ENCODE measurements around the gene MYBPC3. TPM values are rescaled to one million over a fixed set of nuclear protein-coding genes. Genes with fewer than 3 reads are reported as not detected.
A peak's percentile ranks its signal among the peaks of the same experiment; 100 is the strongest.

The MYBPC3 gene
- total RNA-seq, 1 donor from 2014 or later: not detected

GRCh38 chr11:47376525-47377371, 24.2 kb upstream of the MYBPC3 start:
- no peak overlapping the region for H3K27ac Mint-ChIP-seq
- H3K4me1 Mint-ChIP-seq: peaks cover 9% of the 10 kb centered on the region
- H3K36me3 Mint-ChIP-seq (ENCODE audit: low read depth): no peaks in the 10 kb centered on the region
- no peaks in the 10 kb centered on the region for H3K9me3 Mint-ChIP-seq
- no peak overlapping the region for H3K4me3 Mint-ChIP-seq
- H3K27me3 Mint-ChIP-seq: no peaks in the 10 kb centered on the region
- intact Hi-C loops (cut with micrococcal nuclease): no loop called here
- no peak for DNase-seq

DNA sequence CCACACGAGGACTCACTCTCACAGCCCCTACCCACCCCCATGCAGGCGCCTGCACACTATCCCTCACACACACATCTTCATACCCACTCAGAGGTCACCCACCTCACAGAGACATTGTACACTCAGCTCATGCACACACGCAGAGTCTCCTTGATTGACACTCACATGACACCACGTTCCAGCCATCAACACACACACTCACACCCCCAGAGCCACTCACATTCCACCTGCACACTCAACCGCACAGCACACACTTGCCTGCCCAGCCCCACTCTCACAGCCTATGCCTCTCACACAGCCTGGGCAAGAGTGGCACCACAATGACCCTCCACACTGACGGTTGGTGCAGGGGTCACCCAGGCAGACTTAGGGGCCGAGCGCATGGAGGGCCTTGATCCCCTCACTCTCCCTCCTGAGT, 23.6 kb upstream of the MYBPC3 start:
- Mint-ChIP-seq H3K4me1 (peaks cover 9% of the 10 kb centered on the region), H3K4me3 (no peak overlapping the region), H3K9me3 (no peaks in the 10 kb centered on the region), H3K27me3 (no peaks in the 10 kb centered on the region), H3K36me3 (ENCODE audit: low read depth) (no peaks in the 10 kb centered on the region), H3K27ac (peak overlapping the region; percentile 11)
- intact Hi-C loops (cut with micrococcal nuclease): no loop called here
- DNase-seq: peak; percentile 53

- intact Hi-C loops (cut with micrococcal nuclease): loop anchor here (2.0 kb wide), 2 partner anchors 19 to 79 kb away; no protein-coding TSS in a partner anchor
- no peaks in the 10 kb centered on the region for H3K36me3 Mint-ChIP-seq (ENCODE audit: low read depth)
Measured at GRCh38 chr11:47375546-47376085, 23.1 kb upstream of the MYBPC3 start.

DNA sequence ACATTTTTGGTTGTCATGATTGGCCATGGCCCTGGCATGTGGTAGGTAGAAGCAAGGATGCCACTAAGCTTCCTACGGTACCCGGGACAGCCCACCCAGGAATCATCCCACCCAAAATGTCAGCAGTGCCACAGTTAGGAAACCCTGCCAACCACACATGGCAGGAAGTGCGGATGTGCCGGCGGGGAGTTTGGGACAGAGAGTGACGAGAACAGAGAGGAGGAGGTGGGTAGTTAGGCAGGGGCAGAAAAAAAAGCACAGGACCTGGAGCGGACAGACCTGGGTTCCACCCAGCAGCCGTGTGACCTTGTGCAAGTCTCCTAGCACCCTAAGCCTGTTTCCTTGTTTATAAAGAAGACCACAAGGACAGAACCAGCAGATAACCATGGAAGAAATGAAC, 22.5 kb upstream of the MYBPC3 start:
- Mint-ChIP-seq H3K4me3 (no peak overlapping the region), H3K36me3 (ENCODE audit: low read depth) (no peaks in the 10 kb centered on the region), H3K9me3 (no peaks in the 10 kb centered on the region), H3K27me3 (no peaks in the 10 kb centered on the region), H3K27ac (no peak overlapping the region), H3K4me1 (peaks cover 9% of the 10 kb centered on the region)
- intact Hi-C loops (cut with micrococcal nuclease): loop anchor here (2.0 kb wide), 2 partner anchors 20 to 80 kb away; no protein-coding TSS in a partner anchor
- DNase-seq: no peak

More at GRCh38 chr11:47375546-47376085, 23.1 kb upstream of the MYBPC3 start:
- no peak overlapping the region for H3K4me3 Mint-ChIP-seq
- H3K9me3 Mint-ChIP-seq: no peaks in the 10 kb centered on the region
- H3K27ac Mint-ChIP-seq: no peak overlapping the region
- H3K27me3 Mint-ChIP-seq: no peaks in the 10 kb centered on the region
- peaks cover 9% of the 10 kb centered on the region for H3K4me1 Mint-ChIP-seq
- no peak for DNase-seq

- Mint-ChIP-seq H3K4me3 (no peak overlapping the region), H3K27ac (no peak overlapping the region), H3K27me3 (no peaks in the 10 kb centered on the region), H3K9me3 (no peaks in the 10 kb centered on the region), H3K36me3 (ENCODE audit: low read depth) (no peaks in the 10 kb centered on the region), H3K4me1 (peaks cover 11% of the 10 kb centered on the region)
- DNase-seq: no peak
- intact Hi-C loops (cut with micrococcal nuclease): loop anchor here (1.0 to 2.0 kb wide), 3 partner anchors 20 to 80 kb away; partner anchors contain the start of gene SLC39A13
Measured at GRCh38 chr11:47374720-47375019, 22.2 kb upstream of the MYBPC3 start.

- H3K9me3 Mint-ChIP-seq: no peaks in the 10 kb centered on the region
- peak; percentile 95 for DNase-seq
- no peaks in the 10 kb centered on the region for H3K36me3 Mint-ChIP-seq (ENCODE audit: low read depth)
- H3K27me3 Mint-ChIP-seq: peaks cover 2% of the 10 kb centered on the region
- intact Hi-C loops (cut with micrococcal nuclease): loop anchor here (1.0 to 2.0 kb wide), 3 partner anchors 21 to 81 kb away; partner anchors contain the start of gene SLC39A13
- H3K27ac Mint-ChIP-seq: peak overlapping the region; percentile 41
- H3K4me1 Mint-ChIP-seq: peaks cover 17% of the 10 kb centered on the region
- H3K4me3 Mint-ChIP-seq: no peak overlapping the region
Measured at GRCh38 chr11:47373876-47374719, 21.6 kb upstream of the MYBPC3 start.

DNA sequence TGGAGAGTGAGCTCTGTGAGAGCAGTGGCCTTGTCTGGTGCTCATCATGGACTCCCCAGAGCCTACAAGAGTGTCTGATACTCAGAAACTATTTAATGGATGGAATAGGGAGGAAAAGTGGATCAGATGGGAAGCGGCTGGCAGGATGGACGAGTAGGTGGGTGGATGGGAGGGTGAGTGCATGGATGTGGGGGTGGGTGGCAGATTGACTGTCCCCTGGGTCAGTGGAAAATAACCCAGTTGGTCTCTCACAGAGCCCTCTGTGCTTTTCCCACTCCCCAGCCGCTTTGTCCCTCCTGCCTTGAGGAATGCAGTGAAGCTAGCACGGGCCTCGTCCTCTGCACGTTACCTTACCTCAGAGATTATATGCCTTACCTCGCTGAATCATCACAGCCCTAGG, 19.9 kb upstream of the MYBPC3 start:
- Mint-ChIP-seq H3K27ac (no peak overlapping the region), H3K36me3 (ENCODE audit: low read depth) (no peaks in the 10 kb centered on the region), H3K4me3 (no peak overlapping the region), H3K9me3 (no peaks in the 10 kb centered on the region), H3K4me1 (peaks cover 17% of the 10 kb centered on the region), H3K27me3 (peaks cover 2% of the 10 kb centered on the region)
- intact Hi-C loops (cut with micrococcal nuclease): no loop called here
- DNase-seq: no peak

- Mint-ChIP-seq H3K27ac (peak overlapping the region; percentile 49), H3K4me1 (peaks cover 16% of the 10 kb centered on the region), H3K9me3 (no peaks in the 10 kb centered on the region), H3K36me3 (ENCODE audit: low read depth) (no peaks in the 10 kb centered on the region), H3K4me3 (no peak overlapping the region), H3K27me3 (peaks cover 7% of the 10 kb centered on the region)
- intact Hi-C loops (cut with micrococcal nuclease): no loop called here
- no peak for DNase-seq
Measured at GRCh38 chr11:47369676-47370075, 17.2 kb upstream of the MYBPC3 start.

DNA sequence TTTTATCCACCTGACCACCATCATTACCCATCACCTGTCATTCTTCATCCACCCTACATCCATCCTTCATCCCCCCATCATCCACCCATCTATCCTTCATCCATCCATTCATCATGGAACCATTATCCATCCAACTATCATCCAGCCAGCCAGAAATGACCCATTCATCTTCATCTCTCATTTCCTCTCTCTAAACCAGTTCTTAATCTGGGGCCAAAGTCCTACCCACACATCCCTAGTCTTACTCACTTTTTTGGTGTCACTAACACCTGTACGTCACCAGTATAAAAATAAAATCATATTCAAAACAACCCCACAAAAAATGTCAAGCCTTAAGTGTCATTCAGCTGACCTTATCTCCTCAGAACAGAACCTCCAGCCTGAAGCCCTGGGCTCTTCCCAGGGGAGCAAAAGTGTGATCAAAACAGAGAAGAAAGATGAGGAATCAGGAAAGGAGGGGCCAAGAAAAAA, 13.6 kb upstream of the MYBPC3 start:
- Mint-ChIP-seq H3K4me1 (peaks cover 11% of the 10 kb centered on the region), H3K9me3 (no peaks in the 10 kb centered on the region), H3K4me3 (no peak overlapping the region), H3K27me3 (peaks cover 7% of the 10 kb centered on the region), H3K27ac (no peak overlapping the region), H3K36me3 (ENCODE audit: low read depth) (no peaks in the 10 kb centered on the region)
- DNase-seq: no peak
- intact Hi-C loops (cut with micrococcal nuclease): no loop called here

DNA sequence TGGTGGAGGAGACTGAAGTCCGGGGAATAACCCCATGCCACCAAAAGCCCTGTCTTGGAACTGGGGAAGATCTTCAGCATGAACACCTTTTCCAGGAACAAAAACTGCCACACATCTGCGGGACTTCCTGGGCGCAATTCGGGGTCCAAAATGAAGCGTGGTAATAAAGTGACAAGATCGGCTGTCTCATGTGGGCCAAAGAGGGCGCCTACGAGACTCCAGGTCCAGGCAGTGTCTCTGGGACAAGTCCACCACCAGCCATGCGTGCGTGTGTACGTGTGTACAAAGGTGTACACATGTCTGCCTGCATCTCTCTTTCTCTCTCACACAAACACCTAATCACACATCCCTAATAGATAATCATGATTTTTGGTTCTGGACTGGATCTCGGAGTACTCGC, 8.9 kb upstream of the MYBPC3 start:
- intact Hi-C loops (cut with micrococcal nuclease): no loop called here
- no peak for DNase-seq
- H3K27ac Mint-ChIP-seq: no peak overlapping the region
- H3K4me1 Mint-ChIP-seq: peaks cover 11% of the 10 kb centered on the region
- H3K36me3 Mint-ChIP-seq (ENCODE audit: low read depth): no peaks in the 10 kb centered on the region
- H3K9me3 Mint-ChIP-seq: no peaks in the 10 kb centered on the region
- peaks cover 4% of the 10 kb centered on the region for H3K27me3 Mint-ChIP-seq
- no peak overlapping the region for H3K4me3 Mint-ChIP-seq

DNA sequence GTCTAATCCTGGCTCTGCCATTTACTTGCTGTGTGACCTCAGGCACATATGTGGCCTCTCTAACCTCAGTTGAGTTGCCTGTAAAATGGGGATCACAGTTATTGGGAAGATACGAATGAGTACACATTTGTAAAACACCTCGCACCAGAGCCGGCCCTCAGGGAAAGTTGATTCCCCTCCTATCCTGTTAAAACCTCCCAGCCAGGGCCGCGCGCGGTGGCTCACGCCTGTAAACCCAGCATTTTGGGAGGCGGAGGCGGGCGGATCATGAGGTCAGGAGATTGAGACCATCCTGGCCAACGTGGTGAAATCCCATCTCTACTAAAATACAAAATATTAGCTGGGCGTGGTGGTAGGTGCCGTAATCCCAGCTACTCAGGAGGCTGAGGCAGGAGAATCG, 7.8 kb upstream of the MYBPC3 start:
- no peaks in the 10 kb centered on the region for H3K9me3 Mint-ChIP-seq
- H3K36me3 Mint-ChIP-seq (ENCODE audit: low read depth): no peaks in the 10 kb centered on the region

DNA sequence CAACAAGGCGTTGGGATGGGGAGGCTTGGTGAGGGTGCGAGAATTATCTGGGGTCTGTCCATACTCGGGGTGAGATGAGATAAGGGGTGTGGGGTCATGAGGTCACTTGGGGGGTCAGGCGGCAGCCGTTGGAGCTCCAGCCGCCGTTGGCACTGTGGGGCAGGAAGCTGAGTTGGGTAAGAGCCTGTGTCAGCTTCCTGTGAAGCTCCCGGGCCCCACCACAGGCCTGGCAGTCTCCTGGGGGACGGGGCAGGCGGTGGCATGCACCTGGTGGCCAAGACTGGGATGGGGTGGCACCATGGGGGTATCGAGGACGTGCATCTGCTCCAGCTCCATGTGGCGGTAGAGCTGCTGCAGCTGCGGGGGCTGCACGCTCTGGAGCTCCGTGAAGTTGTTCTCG, 7.1 kb upstream of the MYBPC3 start:
- Mint-ChIP-seq H3K27me3 (no peaks in the 10 kb centered on the region), H3K27ac (peak overlapping the region; percentile 57), H3K4me1 (peaks cover 9% of the 10 kb centered on the region), H3K36me3 (ENCODE audit: low read depth) (no peaks in the 10 kb centered on the region), H3K9me3 (no peaks in the 10 kb centered on the region), H3K4me3 (no peak overlapping the region)
- intact Hi-C loops (cut with micrococcal nuclease): no loop called here
- DNase-seq: no peak

More for the DNA sequence above, 7.8 kb upstream of the MYBPC3 start:
- intact Hi-C loops (cut with micrococcal nuclease): no loop called here
- Mint-ChIP-seq H3K4me3 (no peak overlapping the region), H3K4me1 (peaks cover 9% of the 10 kb centered on the region), H3K27ac (no peak overlapping the region), H3K27me3 (no peaks in the 10 kb centered on the region)
- no peak for DNase-seq

- no peak for DNase-seq
- Mint-ChIP-seq H3K4me1 (peaks cover 9% of the 10 kb centered on the region), H3K9me3 (no peaks in the 10 kb centered on the region), H3K27me3 (no peaks in the 10 kb centered on the region), H3K4me3 (no peak overlapping the region), H3K27ac (peak overlapping the region; percentile 57), H3K36me3 (ENCODE audit: low read depth) (no peaks in the 10 kb centered on the region)
- intact Hi-C loops (cut with micrococcal nuclease): no loop called here
Measured at GRCh38 chr11:47359162-47359561, 6.7 kb upstream of the MYBPC3 start.

DNA sequence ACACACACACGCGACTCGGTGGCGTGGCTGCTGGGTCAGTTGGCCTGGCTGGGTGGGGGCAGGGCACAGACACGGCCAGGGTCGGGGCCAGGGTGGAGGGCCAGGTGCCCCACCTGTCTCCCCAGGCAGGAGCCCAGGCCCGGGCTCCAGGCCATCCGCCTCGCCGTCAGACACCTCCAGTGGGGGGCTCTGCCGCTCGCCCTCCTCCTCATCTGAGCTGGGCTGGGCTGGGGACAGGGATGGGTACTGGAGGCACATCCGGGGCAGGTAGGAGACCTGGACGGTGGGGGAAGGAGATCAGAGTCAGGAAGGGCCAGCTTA, 6.2 kb upstream of the MYBPC3 start:
- no peak for DNase-seq
- intact Hi-C loops (cut with micrococcal nuclease): no loop called here
- H3K27me3 Mint-ChIP-seq: no peaks in the 10 kb centered on the region
- no peaks in the 10 kb centered on the region for H3K36me3 Mint-ChIP-seq (ENCODE audit: low read depth)
- no peak overlapping the region for H3K27ac Mint-ChIP-seq
- no peaks in the 10 kb centered on the region for H3K9me3 Mint-ChIP-seq
- H3K4me3 Mint-ChIP-seq: no peak overlapping the region
- H3K4me1 Mint-ChIP-seq: peaks cover 9% of the 10 kb centered on the region

All from activated CD4-positive, alpha-beta T cell treated with anti-CD3 and anti-CD28 coated beads, Interleukin-2, amount 10 ng/mL, durations not matched to agents 24 days and 14 days (primary cell).